Left hindlimb (tissue), 1 donor: ENCODE results near the gene ZNF778.
A peak's percentile ranks its signal among the peaks of the same experiment; 100 is the strongest.

Source experiments
- DNase-seq: peaks from one replicate; pipeline ENCODE4 v3.0.0-alpha.2; 2018

The ZNF778 gene

GRCh38 chr16:89194340-89195311, 22.9 kb upstream of the ZNF778 start:
- DNase-seq: peak; percentile 36

GRCh38 chr16:89195521-89196171, 21.9 kb upstream of the ZNF778 start:
- peak; percentile 31 for DNase-seq

- peak; percentile 38 for DNase-seq
These were observed 20.4 kb upstream of the ZNF778 start for GRCh38 chr16:89197033-89197632.

- peak; percentile 42 for DNase-seq
These were observed 19.7 kb upstream of the ZNF778 start for GRCh38 chr16:89197633-89198416.

GRCh38 chr16:89198417-89199240, 18.9 kb upstream of the ZNF778 start:
- no peak for DNase-seq

- DNase-seq: no peak
These were observed 18.0 kb upstream of the ZNF778 start for GRCh38 chr16:89199241-89200123.

GRCh38 chr16:89200124-89200849, 17.2 kb upstream of the ZNF778 start, which contains the start of gene SLC22A31:
TSS of gene SLC22A31 (minus strand) at chr16:89200537. CDS start at chr16:89200501, 36 bp downstream.
- no peak for DNase-seq

GRCh38 chr16:89200850-89201411, 16.6 kb upstream of the ZNF778 start:
- no peak for DNase-seq

- no peak for DNase-seq
These were observed 15.8 kb upstream of the ZNF778 start for GRCh38 chr16:89201439-89202377.

GRCh38 chr16:89202422-89203215, 14.9 kb upstream of the ZNF778 start:
- DNase-seq: no peak

- DNase-seq: no peak
These were observed 9.5 kb upstream of the ZNF778 start for GRCh38 chr16:89207993-89208392.

GRCh38 chr16:89209522-89210044, 7.9 kb upstream of the ZNF778 start:
- no peak for DNase-seq

GRCh38 chr16:89210165-89210903, 7.2 kb upstream of the ZNF778 start:
- DNase-seq: no peak

GRCh38 chr16:89210904-89211515, 6.5 kb upstream of the ZNF778 start:
- no peak for DNase-seq

GRCh38 chr16:89216315-89217137, 977 bp upstream of the ZNF778 start:
- peak; percentile 72 for DNase-seq
